Epithelial cell of esophagus (primary cell): Measurements from ENCODE around the gene IL23R.

Experiments
- DNase-seq: peaks from one replicate; pipeline ENCODE4 v3.0.0; 2010; ENCODE audit warnings: low read depth
- H3K4me3 ChIP-seq: 2 replicates; pipeline ENCODE4 v1.5.1; 2011; ENCODE audit warnings: mild to moderate bottlenecking, low read length, control low read depth
- TF ChIP-seq, protein P1 (sequence below): IDR thresholded peaks from 2 replicates; pipeline ENCODE4 v1.5.1; 2011; ENCODE audit warnings: low read depth, mild to moderate bottlenecking, low read length, control low read depth, inconsistent platforms; ENCODE audit not compliant: insufficient read depth; ENCODE audit errors: missing control alignments

IL23R gene

DNA sequence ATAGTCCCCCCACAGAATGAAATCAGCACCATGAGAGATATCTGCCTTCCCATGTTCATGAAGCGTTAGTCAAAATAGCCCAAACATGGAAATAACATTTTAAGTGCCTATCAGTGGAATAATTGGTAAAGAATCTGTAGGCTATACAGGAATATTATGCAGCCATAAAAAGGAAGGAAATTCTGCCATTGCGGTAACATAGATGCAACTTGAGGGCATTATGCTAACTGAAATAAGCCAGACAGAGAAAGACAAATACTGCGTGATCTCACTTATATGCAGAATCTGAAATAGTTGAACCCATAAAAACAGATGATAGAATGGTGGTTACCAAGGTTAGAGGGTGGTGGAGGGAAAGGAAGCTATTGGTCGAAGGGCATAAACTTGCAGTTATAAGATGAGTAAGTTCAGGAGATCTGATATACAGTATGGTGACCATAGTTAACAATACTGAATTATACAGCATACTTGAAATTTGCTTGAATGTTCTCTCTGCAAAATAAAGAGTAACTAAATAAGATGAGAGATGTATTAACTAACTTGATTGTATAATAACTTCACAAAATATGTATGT lies 699 bp upstream of the IL23R start:
- TF ChIP-seq, protein P1, sequence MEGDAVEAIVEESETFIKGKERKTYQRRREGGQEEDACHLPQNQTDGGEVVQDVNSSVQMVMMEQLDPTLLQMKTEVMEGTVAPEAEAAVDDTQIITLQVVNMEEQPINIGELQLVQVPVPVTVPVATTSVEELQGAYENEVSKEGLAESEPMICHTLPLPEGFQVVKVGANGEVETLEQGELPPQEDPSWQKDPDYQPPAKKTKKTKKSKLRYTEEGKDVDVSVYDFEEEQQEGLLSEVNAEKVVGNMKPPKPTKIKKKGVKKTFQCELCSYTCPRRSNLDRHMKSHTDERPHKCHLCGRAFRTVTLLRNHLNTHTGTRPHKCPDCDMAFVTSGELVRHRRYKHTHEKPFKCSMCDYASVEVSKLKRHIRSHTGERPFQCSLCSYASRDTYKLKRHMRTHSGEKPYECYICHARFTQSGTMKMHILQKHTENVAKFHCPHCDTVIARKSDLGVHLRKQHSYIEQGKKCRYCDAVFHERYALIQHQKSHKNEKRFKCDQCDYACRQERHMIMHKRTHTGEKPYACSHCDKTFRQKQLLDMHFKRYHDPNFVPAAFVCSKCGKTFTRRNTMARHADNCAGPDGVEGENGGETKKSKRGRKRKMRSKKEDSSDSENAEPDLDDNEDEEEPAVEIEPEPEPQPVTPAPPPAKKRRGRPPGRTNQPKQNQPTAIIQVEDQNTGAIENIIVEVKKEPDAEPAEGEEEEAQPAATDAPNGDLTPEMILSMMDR = no peak

DNA sequence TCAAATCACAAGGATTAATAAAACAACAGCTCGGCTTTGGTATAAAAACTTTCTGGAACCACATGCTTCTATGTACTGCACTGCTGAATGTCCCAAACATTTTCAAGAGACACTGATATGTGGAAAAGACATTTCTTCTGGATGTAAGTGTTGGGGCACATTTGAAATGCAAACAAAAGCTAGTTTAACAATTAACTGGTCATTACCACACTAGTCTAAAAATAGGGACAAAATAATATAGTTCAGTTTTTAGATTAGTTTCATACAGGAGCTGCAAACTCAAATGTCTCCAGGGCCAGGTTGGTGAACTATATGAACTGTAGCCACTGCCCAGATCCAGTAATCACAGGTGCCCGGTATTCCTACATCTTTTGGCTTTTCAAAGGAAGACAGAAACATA lies 3.2 kb downstream of the IL23R start:
- no peak overlapping the region for H3K4me3 ChIP-seq
- DNase-seq = no peak
- TF ChIP-seq, protein P1 = no peak

More for the DNA sequence above, 699 bp upstream of the IL23R start:
- DNase-seq = no peak
- H3K4me3 ChIP-seq = no peak overlapping the region

DNA sequence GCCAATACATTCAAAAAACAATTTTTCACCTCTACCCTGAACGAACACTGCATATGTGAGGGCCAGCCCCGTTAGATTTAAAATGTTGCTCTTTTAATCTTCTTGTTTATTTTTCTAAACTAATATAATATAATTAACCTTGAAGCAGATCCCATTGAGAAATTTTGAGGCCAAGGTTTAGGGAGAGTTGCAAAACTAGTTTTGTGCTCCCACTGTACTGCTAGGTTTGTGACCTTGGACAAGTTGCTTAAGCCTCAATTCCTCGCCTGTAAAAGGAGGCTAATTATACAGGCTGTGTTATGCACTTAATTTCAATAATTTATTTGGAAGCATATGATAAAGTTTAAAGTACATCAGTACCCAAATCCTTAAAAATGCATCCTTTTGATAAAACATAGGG lies 3.7 kb downstream of the IL23R start:
- DNase-seq = no peak
- TF ChIP-seq, protein P1 = no peak
- no peak overlapping the region for H3K4me3 ChIP-seq

DNA sequence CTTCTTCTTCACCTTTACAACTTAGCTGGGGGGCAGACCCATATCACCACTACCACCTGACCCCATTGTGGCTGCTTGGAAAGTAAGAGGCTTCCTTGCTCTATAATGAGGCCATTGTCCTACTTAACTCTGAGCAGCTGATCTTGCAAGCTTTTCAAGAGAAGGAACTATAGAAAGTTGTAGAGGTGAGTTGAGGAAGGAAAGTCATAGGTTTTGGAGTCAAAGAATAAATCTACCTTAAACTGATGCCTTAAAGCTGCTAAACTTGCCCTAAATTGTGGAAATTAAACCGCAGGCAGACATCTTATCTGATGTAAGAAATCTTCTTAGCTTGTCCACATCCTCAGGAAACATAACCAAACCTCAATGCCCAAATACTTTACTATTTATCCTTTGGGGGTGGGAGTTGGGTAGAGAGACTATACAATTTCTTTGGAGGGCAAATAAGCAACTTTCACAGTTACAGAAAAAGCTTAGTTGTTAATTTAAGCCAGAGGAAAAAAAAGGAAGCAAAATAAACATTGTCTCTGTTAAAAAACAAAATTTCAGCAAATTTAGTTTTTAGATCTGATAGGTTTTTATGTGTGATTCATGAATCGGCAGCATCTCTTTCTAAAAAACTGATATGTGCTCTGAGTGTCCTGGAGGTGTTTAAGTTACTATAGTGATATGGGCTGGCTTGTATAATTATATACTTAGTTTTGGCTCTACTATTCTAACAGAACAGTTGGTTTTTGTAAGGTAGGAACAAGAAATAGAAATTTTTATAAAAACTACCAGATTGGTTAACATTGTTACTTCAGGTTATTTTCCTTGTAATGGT lies 4.7 kb downstream of the IL23R start:
- no peak for DNase-seq
- TF ChIP-seq, protein P1 = no peak
- H3K4me3 ChIP-seq = no peak overlapping the region

DNA sequence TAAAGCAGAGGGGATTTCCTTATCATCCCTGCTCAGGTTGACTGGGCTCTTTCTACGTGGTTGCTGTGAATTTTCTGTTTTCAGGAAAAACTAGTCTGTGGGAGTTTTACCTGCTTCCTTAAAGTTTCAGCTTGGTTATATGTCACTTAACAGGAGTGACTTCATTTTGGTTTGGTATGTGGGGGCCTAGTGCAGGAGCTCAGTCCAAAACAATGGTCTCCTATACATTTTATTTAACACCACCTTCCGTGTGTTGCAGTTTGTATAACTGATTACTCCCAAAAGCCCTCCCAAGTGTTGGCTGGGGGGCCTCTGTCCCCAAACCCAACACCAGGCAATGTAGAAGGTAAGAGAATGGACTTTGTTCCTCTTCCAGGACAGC lies 5.3 kb downstream of the IL23R start:
- DNase-seq = no peak
- H3K4me3 ChIP-seq = no peak overlapping the region
- TF ChIP-seq, protein P1 = no peak

DNA sequence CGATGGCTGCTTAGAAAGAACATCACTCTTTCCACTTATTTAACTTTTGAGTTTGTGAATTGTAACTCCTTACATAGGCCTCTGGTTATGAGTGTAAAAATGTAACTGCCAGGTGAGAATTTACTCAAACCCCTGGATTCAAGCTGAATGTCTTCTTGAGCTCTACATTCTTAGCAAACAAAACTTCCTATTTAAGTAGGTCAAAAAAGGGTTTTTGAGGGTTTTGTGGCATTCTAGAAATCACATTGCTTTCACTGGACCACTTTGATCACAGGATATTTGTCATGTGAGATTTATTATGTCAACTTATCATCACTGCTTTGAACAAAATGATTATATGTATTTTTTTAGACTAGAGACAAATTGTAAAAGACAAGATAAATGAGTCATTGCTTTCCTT lies 5.7 kb downstream of the IL23R start:
- TF ChIP-seq, protein P1 = no peak
- H3K4me3 ChIP-seq = no peak overlapping the region
- no peak for DNase-seq

DNA sequence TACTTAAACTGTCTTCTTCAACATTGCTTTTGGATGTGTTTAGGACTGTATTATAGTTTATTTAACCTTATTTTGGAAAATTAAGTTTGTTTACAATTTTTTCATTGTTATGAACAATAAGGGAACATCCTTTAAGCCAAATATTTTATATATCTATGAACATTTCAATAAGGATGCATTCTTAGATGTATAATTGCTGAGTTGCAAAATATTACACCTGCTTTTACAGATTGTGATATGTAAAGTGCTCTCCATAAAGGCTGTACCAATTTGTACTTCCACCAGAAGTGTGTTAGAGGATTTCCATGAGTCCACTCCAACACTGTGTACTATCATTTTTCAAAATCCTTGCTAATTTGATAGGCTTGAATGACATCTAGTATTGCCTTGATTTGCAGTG lies 7.7 kb downstream of the IL23R start:
- no peak overlapping the region for H3K4me3 ChIP-seq
- TF ChIP-seq, protein P1 = no peak
- DNase-seq = no peak
